GM19324 (cell line): ENCODE results near the gene MEGF10.

Experiments used
- ATAC-seq: cut with Tn5 transposase; IDR thresholded peaks from one replicate; pipeline ENCODE4 v1.9.1; 2021; ENCODE audit warnings: mild to moderate bottlenecking, moderate library complexity; ENCODE audit not compliant: unreplicated experiment, low FRiP score

The MEGF10 gene

GRCh38 chr5:127363403-127363802, 72.8 kb downstream of the MEGF10 start:
- no peak for ATAC-seq

DNA sequence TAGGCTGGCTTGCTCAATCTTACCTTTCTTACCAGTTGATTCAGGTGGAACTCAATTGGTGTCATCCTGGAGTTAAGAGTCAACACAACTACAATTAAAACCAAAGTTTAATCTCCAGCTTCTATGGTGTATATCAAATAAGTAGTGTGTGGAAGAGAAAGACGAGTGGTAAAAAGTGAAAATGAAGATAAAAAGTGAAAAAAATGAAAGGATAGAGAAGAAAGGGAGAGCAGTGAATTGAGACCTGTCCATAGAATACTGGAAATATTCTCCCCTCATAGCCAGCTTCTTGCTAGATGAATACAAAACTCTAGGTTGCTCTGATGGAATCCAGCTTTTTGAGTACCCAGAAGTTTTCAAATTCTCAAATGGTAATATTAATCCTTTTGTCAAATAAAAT, 76.4 kb downstream of the MEGF10 start:
- ATAC-seq, result no peak

DNA sequence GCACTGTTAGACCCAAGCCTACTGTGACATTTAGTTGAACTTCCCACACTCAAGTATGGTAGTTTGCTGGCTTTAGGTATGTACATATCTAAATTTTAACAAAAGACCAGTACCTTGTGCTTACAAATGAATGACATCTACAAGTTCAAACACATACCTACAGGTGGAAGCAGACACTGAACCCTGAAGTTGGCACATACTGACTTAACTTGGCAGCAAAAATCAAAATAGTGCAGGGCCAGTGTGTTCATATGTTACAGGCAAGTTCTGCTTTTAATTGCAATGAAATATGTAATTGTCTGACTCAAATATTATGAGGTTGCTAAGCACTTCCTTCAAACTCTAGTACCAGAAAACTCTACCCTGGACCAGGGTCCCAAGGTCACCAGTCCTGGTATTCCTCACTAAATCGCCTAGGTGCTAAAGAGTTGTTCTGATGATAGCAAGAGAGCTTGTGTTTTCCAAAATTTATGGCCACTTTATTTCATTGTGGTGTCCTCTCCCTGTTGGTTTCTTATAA, 77.4 kb downstream of the MEGF10 start:
- ATAC-seq, result no peak

DNA sequence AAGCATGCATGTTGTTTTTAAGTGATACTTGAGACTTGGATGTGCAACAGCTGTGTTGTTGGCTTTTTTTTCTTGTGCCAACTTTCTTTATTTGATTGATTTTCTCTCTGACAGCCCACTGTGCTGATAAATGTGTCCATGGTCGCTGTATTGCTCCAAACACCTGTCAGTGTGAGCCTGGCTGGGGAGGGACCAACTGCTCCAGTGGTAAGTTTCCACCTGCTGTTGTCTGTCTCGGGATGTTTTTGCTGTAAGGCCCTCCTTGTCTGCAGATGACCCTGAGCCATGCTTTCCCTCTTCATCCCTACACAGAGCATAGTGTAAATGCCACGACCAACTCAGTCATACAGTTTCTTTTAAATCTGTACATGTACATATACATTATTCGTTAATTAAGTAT, 79.2 kb downstream of the MEGF10 start:
- ATAC-seq, result no peak

GRCh38 chr5:127370631-127371030, 80.0 kb downstream of the MEGF10 start:
- no peak for ATAC-seq

DNA sequence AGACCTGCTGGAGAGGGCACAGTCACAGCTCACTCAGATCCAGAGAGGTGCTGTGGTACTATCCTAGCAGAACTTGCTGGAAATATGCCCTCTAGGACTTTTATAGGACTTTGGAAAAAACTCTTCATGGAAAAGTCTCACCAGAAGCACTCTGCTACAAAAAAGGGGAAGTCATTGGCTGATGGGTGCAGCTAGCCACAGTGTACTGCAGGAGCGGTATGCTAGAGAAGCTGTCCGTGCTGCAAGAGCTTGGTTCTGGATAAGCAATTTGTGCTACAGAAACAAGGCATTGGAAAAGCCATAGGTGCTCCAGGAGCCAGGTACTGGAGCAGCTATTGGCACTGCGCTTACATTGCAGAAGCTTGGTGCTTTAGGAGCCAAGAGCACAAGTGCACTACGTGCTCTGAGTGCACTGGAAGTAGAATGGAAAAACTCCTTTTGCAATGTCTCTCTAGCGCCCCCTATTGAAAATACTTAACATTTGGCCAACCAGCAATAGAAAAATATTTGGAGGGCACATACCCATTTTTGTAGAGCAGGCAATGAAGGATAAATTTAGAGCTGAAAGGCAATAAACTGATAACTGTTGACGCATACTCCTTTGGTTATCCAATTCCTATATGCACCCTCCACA, 83.4 kb downstream of the MEGF10 start:
- no peak for ATAC-seq

- no peak for ATAC-seq
Measured at GRCh38 chr5:127375124-127375523, 84.5 kb downstream of the MEGF10 start.

DNA sequence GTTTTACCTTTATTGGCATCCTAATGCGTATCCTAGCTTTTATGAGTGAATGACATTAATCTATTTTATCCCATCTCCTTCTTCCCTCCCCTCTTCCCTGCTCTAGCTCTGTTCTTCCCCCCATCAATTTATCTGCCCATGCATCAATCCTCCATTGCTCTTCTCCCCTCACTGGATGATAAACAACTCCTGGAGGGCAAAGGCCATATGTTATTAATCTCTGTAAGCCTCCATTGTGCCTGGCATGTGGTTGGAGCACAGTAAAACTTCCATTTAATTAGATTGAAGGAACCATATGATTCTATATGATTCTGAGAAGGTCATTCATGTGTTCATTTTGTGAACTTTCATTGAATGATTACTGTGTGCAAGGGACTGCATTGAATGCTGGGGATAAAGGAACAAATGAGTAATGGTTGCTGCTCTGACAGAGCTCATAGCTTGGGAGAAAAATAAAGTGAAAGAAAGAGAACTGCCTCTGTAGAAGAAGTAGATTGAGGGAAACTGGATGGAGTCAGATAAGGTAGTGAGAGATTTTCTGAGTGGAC, 85.0 kb downstream of the MEGF10 start:
- no peak for ATAC-seq

DNA sequence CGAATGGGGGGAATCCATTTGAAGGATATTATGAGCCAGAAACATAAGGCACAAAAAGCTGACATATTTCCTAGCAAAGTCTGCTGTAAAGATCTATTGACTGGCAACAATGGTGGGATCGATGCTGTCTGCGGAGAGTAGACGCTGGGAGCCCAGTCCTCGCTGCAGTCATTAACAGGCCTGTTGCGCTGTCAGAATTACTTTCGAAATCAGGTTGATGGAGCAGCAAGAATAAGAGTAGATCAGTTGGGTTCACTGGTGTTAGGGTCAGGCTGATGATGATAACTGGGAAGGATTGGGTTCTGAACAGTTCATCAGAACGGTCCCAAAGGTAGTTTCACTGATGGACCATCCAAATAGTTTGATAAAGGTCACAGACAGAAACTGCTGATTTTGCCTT, 87.1 kb downstream of the MEGF10 start:
- no peak for ATAC-seq

DNA sequence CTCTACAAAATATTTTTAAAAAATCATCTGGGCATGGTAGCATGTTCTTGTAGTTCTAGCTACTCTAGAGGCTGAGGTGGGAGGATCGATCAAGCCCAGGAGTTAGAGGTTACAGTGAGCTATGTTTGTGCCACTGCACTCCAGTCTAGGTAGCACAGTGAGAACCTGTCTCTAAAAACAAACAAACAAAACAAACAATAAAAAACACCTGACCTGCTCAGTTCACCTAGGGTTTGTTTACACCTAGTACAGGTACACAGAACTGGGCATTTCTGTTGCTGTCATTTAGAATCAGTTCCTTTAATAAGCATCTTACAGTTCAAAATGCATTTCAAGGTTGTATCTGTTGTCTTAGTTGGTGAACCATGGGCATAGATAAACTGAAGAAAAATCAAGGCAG, 95.3 kb downstream of the MEGF10 start:
- no peak for ATAC-seq

GRCh38 chr5:127386557-127386956, 96.0 kb downstream of the MEGF10 start:
- no peak for ATAC-seq

DNA sequence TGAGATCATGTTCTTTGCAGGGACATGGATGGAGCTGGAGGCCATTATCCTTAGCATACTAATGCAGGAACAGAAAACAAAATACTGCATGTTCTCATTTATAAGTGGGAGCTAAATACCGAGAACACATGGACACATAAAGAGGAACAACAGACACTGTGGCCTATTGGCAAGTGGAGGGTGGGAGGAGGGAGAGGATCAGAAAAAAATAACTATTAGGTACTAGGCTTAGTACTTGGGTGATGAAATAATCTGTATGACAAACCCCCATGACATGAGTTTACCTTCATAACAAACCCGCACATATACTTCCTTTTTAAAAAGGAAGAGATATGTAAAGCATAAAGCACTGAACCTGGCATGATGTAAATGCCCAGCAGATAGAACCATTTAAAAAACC, 99.0 kb downstream of the MEGF10 start:
- no peak for ATAC-seq

DNA sequence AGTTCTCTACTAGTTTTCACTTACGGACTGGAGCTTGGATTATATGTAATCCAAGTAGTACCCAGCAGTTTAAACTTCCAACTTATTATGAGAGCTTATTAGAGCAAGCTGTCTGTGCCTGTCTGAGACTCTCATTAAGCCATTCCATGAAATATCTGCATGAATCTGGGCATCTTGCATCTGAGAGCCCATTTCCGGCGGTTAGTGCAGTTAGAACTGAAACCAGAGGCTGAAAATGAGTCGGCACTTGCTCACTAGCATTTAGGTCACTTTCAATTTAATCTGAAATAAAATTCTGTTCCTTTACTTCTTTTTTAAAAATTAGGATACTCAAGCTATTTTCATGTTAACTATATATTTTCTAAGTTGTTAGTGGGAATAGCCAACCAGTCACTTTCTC, 102.2 kb downstream of the MEGF10 start:
- no peak for ATAC-seq

DNA sequence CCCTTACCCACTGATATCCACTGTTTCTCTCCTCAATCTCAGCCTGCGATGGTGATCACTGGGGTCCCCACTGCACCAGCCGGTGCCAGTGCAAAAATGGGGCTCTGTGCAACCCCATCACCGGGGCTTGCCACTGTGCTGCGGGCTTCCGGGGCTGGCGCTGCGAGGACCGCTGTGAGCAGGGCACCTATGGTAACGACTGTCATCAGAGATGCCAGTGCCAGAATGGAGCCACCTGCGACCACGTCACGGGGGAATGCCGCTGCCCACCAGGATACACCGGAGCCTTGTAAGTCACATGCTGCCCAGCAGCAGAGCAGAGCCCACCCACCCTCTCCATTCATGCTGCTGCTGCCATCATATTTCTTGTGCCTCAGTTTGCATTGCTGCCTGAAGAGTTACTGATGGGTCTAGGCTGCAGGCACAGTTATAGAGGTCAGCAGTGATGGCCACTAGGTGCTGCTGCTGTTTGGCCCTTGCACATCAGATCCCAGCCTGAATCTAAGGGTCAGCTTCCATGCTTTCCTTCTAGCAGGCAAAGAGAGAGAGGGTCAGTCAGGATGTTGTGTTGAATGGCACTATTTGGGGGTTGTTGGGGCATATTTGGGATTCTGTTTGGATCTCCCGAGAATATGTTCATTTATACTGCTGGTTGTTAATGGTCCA, 106.0 kb downstream of the MEGF10 start:
- no peak for ATAC-seq

GRCh38 chr5:127398508-127398907, 107.9 kb downstream of the MEGF10 start:
- ATAC-seq, result no peak

DNA sequence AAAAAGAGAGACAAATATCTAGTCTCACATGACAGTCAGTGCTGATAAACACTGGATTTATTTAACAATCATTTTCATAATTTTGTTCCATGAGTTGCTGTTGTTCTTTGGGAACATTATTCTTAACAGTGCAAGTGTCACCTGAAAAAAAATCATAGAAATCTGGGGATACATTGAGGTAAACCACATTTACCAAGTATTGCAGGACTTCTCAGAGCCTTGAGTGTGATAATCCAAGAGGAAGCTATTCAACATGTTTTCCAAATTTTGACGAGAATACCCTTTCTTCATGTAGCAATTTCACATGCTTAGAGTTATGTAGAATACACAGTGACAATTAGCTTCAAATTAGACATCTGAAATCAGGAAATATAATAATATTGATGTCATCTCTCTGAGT, 108.5 kb downstream of the MEGF10 start:
- ATAC-seq, result no peak

GRCh38 chr5:127400539-127400938, 109.9 kb downstream of the MEGF10 start:
- ATAC-seq, result no peak

- ATAC-seq, result no peak
Measured at GRCh38 chr5:127400946-127401670, 110.5 kb downstream of the MEGF10 start.

DNA sequence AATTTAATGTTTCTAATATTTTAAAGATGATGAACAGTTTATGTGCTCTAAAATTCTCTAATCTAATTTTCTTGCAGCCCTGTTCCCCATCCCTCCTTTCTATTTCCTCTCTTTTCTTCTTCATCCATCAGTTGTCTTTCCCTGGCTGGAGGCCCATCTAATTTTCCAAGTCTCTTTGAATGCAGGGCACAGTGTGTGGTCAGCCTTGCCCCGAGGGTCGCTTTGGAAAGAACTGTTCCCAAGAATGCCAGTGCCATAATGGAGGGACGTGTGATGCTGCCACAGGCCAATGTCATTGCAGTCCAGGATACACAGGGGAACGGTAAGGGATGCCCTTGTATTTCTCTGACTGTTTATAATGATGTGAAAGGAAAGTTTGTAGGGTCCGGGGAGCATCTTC, 111.8 kb downstream of the MEGF10 start:
- ATAC-seq, result no peak

DNA sequence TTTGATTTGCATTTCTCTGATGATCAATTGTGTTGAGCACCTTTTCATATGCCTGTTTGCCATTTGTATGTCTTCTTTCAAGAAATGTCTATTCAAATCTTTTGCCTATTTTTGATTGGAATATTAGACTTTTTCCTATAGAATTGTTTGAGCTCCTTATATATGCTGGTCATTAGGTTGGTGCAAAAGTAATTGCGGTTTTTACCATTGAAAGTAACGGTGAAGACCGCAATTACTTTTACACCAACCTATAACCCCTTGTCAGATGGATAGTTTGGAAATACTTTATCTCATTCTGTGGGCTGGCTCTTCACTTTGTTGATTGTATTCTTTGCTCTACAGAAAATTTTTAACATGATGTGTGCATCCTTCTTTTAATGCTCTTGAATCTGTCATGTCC, 113.6 kb downstream of the MEGF10 start:
- ATAC-seq, result no peak

DNA sequence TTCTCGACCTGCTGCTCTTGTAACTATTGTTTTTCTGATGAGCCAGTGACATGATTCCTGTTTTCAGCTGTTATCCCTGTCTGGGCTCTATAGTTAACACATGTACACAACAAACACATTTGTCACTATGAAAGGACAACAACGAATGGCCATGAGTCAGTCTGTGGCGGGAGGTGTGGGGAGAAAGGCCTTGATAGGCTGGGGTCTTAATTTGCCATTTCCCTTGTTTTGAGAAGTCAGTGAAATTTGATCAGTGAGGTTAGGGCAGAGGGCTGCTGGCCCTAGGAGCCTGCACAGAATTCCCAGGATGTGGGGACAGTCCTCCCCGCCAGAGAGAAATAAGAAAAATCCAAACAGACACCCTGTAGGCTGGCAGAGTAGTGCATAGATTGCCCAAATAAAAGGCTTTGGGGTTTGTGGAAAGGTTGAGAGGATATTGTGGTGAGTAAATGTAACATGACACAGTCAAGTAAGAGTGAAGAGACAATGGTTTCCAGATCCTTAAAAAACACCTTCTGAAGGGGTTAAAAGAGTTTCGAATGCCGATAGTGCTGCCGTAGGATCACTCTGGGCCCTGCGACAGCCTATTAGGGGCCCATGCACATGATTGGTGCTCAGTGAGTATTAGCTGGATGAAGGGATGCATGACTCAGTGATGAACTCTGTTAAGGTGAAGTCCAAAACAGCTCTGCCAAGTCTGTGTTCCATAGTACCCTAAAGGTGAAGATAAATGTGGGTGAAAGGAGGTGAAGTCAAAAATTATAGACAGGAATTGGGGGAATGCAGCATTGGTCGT, 115.9 kb downstream of the MEGF10 start:
- no peak for ATAC-seq
